ENCODE results near the gene OR51F1. TPM values are rescaled to one million over a fixed set of nuclear protein-coding genes. Genes with fewer than 3 reads are reported as not detected.
"Not testable (repeated sequence)": the region's sequence is repeated elsewhere in the genome, so short reads cannot be mapped to it uniquely, and the experiment has no call there.

The OR51F1 gene
- not detected for total RNA-seq

DNA sequence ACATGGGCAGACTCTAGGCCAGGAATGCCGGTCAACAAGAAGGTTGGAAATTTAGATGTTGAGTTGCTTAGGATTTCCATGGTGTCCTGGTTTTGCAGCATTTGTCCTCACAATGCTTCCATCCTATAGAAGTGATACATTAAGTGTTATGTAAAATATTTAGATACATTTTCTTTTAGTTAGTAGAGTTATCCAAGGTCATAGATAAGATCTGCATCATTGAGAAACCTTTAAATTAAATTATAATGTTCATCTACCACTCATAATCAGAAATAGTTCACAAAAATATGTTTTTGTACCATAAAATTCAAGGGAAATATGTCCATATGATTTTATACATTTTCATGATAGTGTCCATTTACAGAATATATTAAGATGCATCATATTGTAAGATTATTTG, at the start of gene OR51F1:
TSS of gene OR51F1 (minus strand) at position 101 of the 400 bp plus-strand sequence. CDS start at position 101, 0 bp downstream.
- Mint-ChIP-seq H3K4me3 (no peak within 1 kb of the TSS), H3K36me3 (ENCODE audit: insufficient read depth in 2 of 2) (no peaks in the 10 kb centered on the region), H3K27me3 (ENCODE audit: low read depth) (peaks cover 6% of the 10 kb centered on the region), H3K27ac (no peak within 1 kb of the TSS), H3K9me3 (no peaks in the 10 kb centered on the region), H3K4me1 (ENCODE audit: low read depth) (no peaks in the 10 kb centered on the region)
- ATAC-seq (replicated peaks in 1 of 2) (no peak), DNase-seq (no peak)

- ATAC-seq (replicated peaks in 1 of 2) = no peak
- Mint-ChIP-seq H3K36me3 (ENCODE audit: insufficient read depth in 2 of 2) (no peaks in the 10 kb centered on the region), H3K4me1 (ENCODE audit: low read depth) (no peaks in the 10 kb centered on the region), H3K27ac (no peak overlapping the region), H3K27me3 (ENCODE audit: low read depth) (no peaks in the 10 kb centered on the region), H3K9me3 (no peaks in the 10 kb centered on the region), H3K4me3 (no peak overlapping the region)
- no peak for DNase-seq
Observed at GRCh38 chr11:4809246-4809645, 39.5 kb upstream of the OR51F1 start.

DNA sequence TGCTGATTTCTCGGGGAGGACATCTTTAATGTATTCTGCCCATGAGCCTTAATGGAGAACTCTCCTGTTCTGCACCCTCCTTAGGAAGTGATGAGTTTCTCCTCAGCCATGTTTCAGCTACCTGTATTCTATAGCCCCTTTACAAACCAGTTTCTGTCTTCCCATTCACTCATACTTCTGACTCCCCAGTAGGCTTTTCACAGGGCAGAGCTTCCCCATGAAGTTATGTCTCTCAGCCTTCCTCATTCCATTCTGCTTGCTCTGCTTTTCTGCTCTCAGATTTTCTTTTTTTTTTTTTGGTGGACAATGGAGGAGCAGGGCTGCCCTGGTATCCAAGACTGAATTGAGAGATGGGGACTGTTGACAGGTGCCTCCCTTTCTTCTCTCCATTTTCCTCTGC, 38.7 kb upstream of the OR51F1 start:
- Mint-ChIP-seq H3K27me3 (ENCODE audit: low read depth) (no peaks in the 10 kb centered on the region), H3K36me3 (ENCODE audit: insufficient read depth in 2 of 2) (no peaks in the 10 kb centered on the region), H3K4me1 (ENCODE audit: low read depth) (no peaks in the 10 kb centered on the region), H3K9me3 (no peaks in the 10 kb centered on the region), H3K27ac (no peak overlapping the region), H3K4me3 (no peak overlapping the region)
- ATAC-seq (replicated peaks in 1 of 2) = no peak
- DNase-seq = no peak

DNA sequence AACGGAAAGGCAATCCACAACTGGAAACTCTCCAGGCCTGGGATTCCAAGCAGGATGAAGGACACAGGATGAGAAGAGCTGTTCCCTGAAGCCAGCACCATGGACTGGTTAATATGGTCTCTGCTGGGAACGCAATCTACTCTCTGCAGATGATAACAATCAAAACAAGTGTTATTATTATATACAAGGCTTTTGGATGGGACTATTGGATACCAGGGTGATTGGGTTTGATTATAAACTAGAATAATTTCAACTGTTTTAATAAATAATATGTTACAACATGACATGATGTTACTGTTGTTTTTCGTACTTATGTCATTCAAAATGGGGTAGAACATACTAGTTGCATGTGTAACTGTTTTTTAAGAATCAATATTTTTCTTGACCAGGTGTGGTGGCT, 34.5 kb upstream of the OR51F1 start, which contains the start of gene OR52R1:
TSS of gene OR52R1 (minus strand) at position 101 of the 400 bp plus-strand sequence. CDS start at position 101, 0 bp downstream.
- no peak for ATAC-seq (replicated peaks in 1 of 2)
- H3K4me1 Mint-ChIP-seq (ENCODE audit: low read depth) = no peaks in the 10 kb centered on the region
- peaks cover 0 to 1% of the 10 kb centered on the region in 2 donors for H3K36me3 Mint-ChIP-seq (ENCODE audit: insufficient read depth in 2 of 2)
- H3K27me3 Mint-ChIP-seq (ENCODE audit: low read depth) = no peaks in the 10 kb centered on the region
- no peaks in the 10 kb centered on the region for H3K9me3 Mint-ChIP-seq
- DNase-seq = no peak
- no peak within 1 kb of the TSS for H3K27ac Mint-ChIP-seq
- no peak within 1 kb of the TSS for H3K4me3 Mint-ChIP-seq

DNA sequence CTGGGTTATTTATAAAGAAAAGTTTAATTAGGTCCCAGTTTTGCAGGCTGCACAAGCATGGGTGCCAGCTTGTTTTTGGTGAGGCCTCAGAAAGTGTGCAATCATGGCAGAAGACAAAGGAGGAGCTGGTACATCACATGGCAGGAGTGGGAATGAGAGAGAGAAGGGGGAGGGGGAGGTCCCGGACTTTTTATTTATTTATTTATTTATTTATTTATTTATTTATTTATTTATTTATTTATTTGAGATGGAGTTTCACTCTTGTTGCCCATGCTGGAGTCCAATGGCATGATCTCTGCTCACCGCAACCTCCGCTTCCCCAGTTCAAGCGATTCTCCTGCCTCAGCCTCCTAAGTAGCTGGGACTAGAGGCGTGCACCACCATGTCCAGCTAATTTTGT, 31.6 kb upstream of the OR51F1 start:
- H3K4me3 Mint-ChIP-seq; H3K9me3 Mint-ChIP-seq; H3K36me3 Mint-ChIP-seq (ENCODE audit: insufficient read depth in 2 of 2); H3K4me1 Mint-ChIP-seq (ENCODE audit: low read depth); H3K27me3 Mint-ChIP-seq (ENCODE audit: low read depth); DNase-seq; ATAC-seq (replicated peaks in 1 of 2); H3K27ac Mint-ChIP-seq: not testable (repeated sequence)

DNA sequence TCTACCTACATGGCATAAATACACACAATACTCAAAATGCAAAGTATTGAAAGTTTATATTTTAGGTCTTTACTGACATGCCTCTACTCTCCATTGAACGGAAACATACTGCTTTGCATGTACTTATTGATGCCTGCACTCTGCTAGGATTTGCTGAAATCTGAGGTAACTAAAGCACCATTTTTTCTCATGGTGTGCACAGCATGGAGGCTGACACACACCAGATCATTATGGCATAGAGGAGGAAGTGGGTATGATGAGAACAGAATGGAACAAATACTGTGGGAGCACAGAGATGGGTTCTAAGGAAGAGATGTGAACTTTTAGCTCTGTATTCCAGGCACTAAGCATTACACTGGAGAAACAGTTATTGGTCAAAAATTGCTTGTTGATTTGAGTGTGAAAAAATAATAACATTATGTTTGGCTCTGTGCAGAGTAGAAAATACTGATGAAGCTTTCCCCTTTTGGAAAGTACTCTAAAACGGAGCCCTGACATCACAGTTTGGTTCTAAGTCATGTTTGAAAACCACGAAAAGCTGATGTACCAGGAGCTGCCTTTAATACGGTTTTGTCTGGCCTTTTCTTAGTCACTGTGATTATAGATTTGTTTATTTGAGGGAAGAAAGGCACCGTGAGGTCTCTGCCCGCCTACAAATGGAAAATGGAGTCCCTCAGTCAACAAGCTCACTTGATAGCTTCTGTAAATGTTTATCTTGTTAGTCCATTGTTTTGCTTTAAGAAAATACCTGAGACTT, 28.9 kb upstream of the OR51F1 start:
- ATAC-seq (replicated peaks in 1 of 2) (peak in 1 of 2 donors; percentile 47), DNase-seq (no peak)
- Mint-ChIP-seq H3K36me3 (ENCODE audit: insufficient read depth in 2 of 2) (peaks cover 0 to 1% of the 10 kb centered on the region in 2 donors), H3K9me3 (no peaks in the 10 kb centered on the region), H3K4me3 (no peak overlapping the region), H3K4me1 (ENCODE audit: low read depth) (no peaks in the 10 kb centered on the region), H3K27ac (no peak overlapping the region), H3K27me3 (ENCODE audit: low read depth) (no peaks in the 10 kb centered on the region)

DNA sequence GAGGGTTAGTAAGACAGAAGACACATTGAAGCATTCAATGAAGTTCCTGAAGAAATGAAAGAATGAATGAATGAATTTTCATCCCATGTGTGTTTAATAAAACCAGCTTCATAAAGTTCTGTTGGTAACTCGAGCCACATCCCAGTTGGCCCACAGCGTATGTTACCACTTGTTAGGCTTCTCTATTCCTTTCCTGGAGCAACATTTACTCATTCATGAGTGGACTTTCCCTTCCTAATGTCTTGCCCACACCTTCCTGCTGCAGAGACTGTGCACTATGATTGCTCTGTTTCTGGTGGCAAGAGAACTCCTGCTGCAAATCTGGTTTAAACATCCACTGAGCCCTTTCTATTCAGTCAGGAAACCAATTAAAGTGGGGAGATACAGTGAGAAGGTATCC, 27.5 kb upstream of the OR51F1 start:
- Mint-ChIP-seq H3K27me3 (ENCODE audit: low read depth) (no peaks in the 10 kb centered on the region), H3K9me3 (no peaks in the 10 kb centered on the region), H3K4me3 (no peak overlapping the region), H3K27ac (no peak overlapping the region), H3K36me3 (ENCODE audit: insufficient read depth in 2 of 2) (peaks cover 0 to 1% of the 10 kb centered on the region in 2 donors), H3K4me1 (ENCODE audit: low read depth) (no peaks in the 10 kb centered on the region)
- no peak for ATAC-seq (replicated peaks in 1 of 2)
- DNase-seq = no peak

- DNase-seq (no peak), ATAC-seq (replicated peaks in 1 of 2) (no peak)
- peaks cover 3 to 6% of the 10 kb centered on the region in 2 donors for H3K9me3 Mint-ChIP-seq
- H3K4me3 Mint-ChIP-seq = no peak overlapping the region
- no peaks in the 10 kb centered on the region for H3K36me3 Mint-ChIP-seq (ENCODE audit: insufficient read depth in 2 of 2)
- H3K4me1 Mint-ChIP-seq (ENCODE audit: low read depth) = no peaks in the 10 kb centered on the region
- peaks cover 9% of the 10 kb centered on the region for H3K27me3 Mint-ChIP-seq (ENCODE audit: low read depth)
- H3K27ac Mint-ChIP-seq = no peak overlapping the region
Observed at GRCh38 chr11:4782454-4782853, 12.7 kb upstream of the OR51F1 start.

DNA sequence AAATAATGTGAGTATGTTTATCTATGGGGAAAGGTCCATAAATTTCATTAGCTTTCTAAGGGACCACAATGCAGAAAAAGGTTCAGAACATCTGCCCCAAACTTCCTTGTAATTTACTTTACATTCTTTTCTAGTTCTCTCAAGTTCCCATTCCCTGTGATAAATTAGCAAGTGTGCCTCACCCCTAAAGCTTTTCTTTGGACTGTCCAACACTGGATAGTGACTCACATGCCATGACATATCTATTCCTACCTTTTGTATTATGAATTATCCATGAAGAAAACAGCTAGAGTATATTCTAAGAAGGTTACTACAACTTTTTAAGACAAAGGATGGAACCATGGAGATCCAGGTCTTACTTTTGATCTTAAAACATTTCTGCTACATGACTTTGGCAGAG, 1.6 kb downstream of the OR51F1 start:
- H3K4me3 Mint-ChIP-seq = no peak overlapping the region
- H3K4me1 Mint-ChIP-seq (ENCODE audit: low read depth) = no peaks in the 10 kb centered on the region
- DNase-seq = no peak
- no peaks in the 10 kb centered on the region for H3K9me3 Mint-ChIP-seq
- H3K27ac Mint-ChIP-seq = no peak overlapping the region
- ATAC-seq (replicated peaks in 1 of 2) = no peak
- H3K27me3 Mint-ChIP-seq (ENCODE audit: low read depth) = peaks cover 6% of the 10 kb centered on the region
- H3K36me3 Mint-ChIP-seq (ENCODE audit: insufficient read depth in 2 of 2) = no peaks in the 10 kb centered on the region

DNA sequence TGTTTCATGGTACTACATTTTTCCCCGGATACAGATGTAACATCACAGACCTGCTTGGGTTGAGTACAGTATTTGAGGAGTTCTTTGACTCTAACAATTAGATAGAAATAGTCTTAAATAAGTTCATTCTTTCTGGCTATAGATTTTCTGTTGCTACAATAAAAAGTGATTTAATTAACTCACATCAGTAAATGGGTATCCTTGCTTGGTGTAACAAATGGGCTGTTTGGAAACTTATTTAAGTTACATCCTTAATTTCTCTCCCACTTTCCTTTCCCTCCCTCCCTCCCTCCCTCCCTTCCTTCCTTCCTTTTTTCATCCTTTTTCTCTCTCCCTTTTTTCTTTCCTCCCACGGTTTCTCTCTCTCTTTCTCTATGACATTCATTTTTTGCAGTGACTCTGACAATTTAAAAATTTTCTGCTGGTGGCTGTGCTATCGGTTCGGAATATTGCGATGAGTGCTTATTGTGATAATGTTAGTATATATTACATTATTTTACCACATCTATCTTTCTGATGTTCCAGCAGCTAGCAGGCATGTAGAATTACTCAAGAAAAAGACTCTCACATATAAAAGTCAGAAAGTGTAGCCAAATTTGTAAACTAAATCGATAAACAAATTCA, 3.2 kb downstream of the OR51F1 start:
- Mint-ChIP-seq H3K9me3 (no peaks in the 10 kb centered on the region), H3K4me3 (no peak overlapping the region), H3K27ac (no peak overlapping the region), H3K27me3 (ENCODE audit: low read depth) (peaks cover 6% of the 10 kb centered on the region), H3K4me1 (ENCODE audit: low read depth) (no peaks in the 10 kb centered on the region), H3K36me3 (ENCODE audit: insufficient read depth in 2 of 2) (no peaks in the 10 kb centered on the region)
- DNase-seq = no peak
- no peak for ATAC-seq (replicated peaks in 1 of 2)

DNA sequence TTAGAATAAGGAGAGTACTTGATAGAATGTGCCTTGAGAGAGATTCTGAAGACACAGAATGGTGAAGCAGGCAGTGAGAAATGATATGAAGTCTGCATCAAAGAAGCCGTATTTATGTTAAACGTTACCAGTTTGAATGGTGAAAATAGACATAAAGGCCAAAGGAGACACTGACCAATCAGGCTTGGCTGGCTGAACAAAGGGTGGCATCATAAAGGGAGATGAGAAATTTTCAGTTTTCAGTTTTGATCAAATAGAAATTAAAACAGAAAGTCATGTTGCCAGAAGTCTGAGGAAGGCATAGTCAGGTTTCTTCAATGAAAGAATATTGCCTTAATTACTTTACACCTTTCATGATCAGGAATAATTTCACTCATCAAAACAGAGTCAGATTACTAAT, 6.6 kb downstream of the OR51F1 start:
- DNase-seq (no peak), ATAC-seq (replicated peaks in 1 of 2) (no peak)
- H3K9me3 Mint-ChIP-seq = no peaks in the 10 kb centered on the region
- no peaks in the 10 kb centered on the region for H3K4me1 Mint-ChIP-seq (ENCODE audit: low read depth)
- no peak overlapping the region for H3K27ac Mint-ChIP-seq
- peaks cover 6% of the 10 kb centered on the region for H3K27me3 Mint-ChIP-seq (ENCODE audit: low read depth)
- H3K36me3 Mint-ChIP-seq (ENCODE audit: insufficient read depth in 2 of 2) = no peaks in the 10 kb centered on the region
- H3K4me3 Mint-ChIP-seq = no peak overlapping the region

DNA sequence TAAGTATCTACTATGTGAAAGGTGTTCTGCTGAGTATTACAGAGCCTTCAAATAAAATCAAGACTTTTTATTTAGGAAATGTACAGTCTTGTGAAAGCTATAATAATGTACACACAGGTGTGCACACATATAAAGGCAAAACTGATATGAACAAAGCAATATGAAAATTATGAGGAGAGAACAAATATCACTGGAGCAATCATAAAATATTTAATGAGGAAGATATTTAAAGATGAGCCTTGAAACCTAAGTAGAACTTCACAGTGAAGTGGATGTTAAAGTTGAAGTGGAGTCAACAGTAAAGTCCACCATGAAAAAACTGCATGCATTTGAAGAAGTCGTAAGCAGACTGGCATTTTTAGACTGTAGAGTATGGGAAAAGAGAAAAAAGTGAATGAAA, 18.5 kb downstream of the OR51F1 start:
- Mint-ChIP-seq H3K27me3 (ENCODE audit: low read depth) (no peaks in the 10 kb centered on the region), H3K27ac (no peak overlapping the region), H3K4me3 (no peak overlapping the region), H3K4me1 (ENCODE audit: low read depth) (no peaks in the 10 kb centered on the region), H3K9me3 (no peaks in the 10 kb centered on the region), H3K36me3 (ENCODE audit: insufficient read depth in 2 of 2) (no peaks in the 10 kb centered on the region)
- DNase-seq (no peak), ATAC-seq (replicated peaks in 1 of 2) (no peak)

GRCh38 chr11:4748438-4748837, 21.3 kb downstream of the OR51F1 start:
- no peaks in the 10 kb centered on the region for H3K9me3 Mint-ChIP-seq
- no peak for DNase-seq

GRCh38 chr11:4740735-4741134, 29.0 kb downstream of the OR51F1 start:
- Mint-ChIP-seq H3K36me3 (ENCODE audit: insufficient read depth in 2 of 2) (no peaks in the 10 kb centered on the region), H3K4me3 (no peak overlapping the region), H3K27me3 (ENCODE audit: low read depth) (no peaks in the 10 kb centered on the region), H3K27ac (no peak overlapping the region), H3K4me1 (ENCODE audit: low read depth) (no peaks in the 10 kb centered on the region), H3K9me3 (no peaks in the 10 kb centered on the region)
- ATAC-seq (replicated peaks in 1 of 2) (no peak), DNase-seq (no peak)

More at GRCh38 chr11:4748438-4748837, 21.3 kb downstream of the OR51F1 start:
- H3K4me1 Mint-ChIP-seq (ENCODE audit: low read depth) = no peaks in the 10 kb centered on the region
- ATAC-seq (replicated peaks in 1 of 2) = no peak
- H3K27ac Mint-ChIP-seq = no peak overlapping the region
- H3K27me3 Mint-ChIP-seq (ENCODE audit: low read depth) = no peaks in the 10 kb centered on the region
- no peaks in the 10 kb centered on the region for H3K36me3 Mint-ChIP-seq (ENCODE audit: insufficient read depth in 2 of 2)
- no peak overlapping the region for H3K4me3 Mint-ChIP-seq

Data from activated T-cell treated with anti-CD3 and anti-CD28 coated beads, Interleukin-2, amount 50 U/mL, for 72 hours (primary cell).